ENCODE results near the gene VWCE. TPM values are rescaled to one million over a fixed set of nuclear protein-coding genes. Genes with fewer than 3 reads are reported as not detected.

Gene VWCE
- total RNA-seq, 6 experiments from 2014 or later: 2.3 to 37.1 (median 6.0) TPM

- ATAC-seq (peak; percentile 84 to 93 (median 87)), DNase-seq (peak; percentile 88 to 94 (median 90))
- Histone ChIP-seq H3K4me1 (peaks cover 0 to 31% (median 8%) of the 10 kb centered on the region in 4 donors), H3K9me3 (no peaks in the 10 kb centered on the region), H3K27me3 (no peaks in the 10 kb centered on the region), H3K27ac (peak overlapping the region; percentile 16 to 71 (median 26)), H3K4me3 (no peak overlapping the region), H3K36me3 (no peaks in the 10 kb centered on the region)
- WGBS (ENCODE audit: insufficient coverage, low coverage, low lambda C conversion rate, missing lambda C conversion rate): 0% methylated on average over 2 of the region's 6 CpGs
- TF ChIP-seq POLR2A (IDR thresholded peaks at IDR 0.05) (no peak), CTCF (IDR thresholded peaks at IDR 0.05) (no peak)
- intact Hi-C loops (cut with DNase I): loop anchor here in 1 of 2 donors (10.0 kb wide), 1 partner anchor 117 kb away; no protein-coding TSS in a partner anchor
These were observed 27.7 kb downstream of the VWCE start for GRCh38 chr11:61267437-61267841.

GRCh38 chr11:61266602-61267001 is 28.5 kb downstream of the VWCE start:
- Histone ChIP-seq H3K36me3 (no peaks in the 10 kb centered on the region), H3K27ac (peak overlapping the region; percentile 16 to 71 (median 26)), H3K4me3 (no peak overlapping the region), H3K27me3 (no peaks in the 10 kb centered on the region), H3K4me1 (peaks cover 0 to 31% (median 8%) of the 10 kb centered on the region in 4 donors), H3K9me3 (no peaks in the 10 kb centered on the region)
- TF ChIP-seq POLR2A (IDR thresholded peaks at IDR 0.05): no peak
- intact Hi-C loops (cut with DNase I): loop anchor here in 1 of 2 donors (10.0 kb wide), 1 partner anchor 118 kb away; no protein-coding TSS in a partner anchor
- ATAC-seq (no peak), DNase-seq (no peak)
- 77% methylated on average over 3 of the region's 4 CpGs for WGBS (ENCODE audit: insufficient coverage, low coverage, low lambda C conversion rate, missing lambda C conversion rate)

GRCh38 chr11:61265357-61265756 is 29.8 kb downstream of the VWCE start:
- Histone ChIP-seq H3K4me1 (peaks cover 0 to 31% (median 8%) of the 10 kb centered on the region in 4 donors), H3K27ac (peak overlapping the region; percentile 66 to 83 (median 76)), H3K36me3 (no peaks in the 10 kb centered on the region), H3K4me3 (no peak overlapping the region), H3K9me3 (no peaks in the 10 kb centered on the region), H3K27me3 (no peaks in the 10 kb centered on the region)
- WGBS (ENCODE audit: insufficient coverage, low coverage, low lambda C conversion rate, missing lambda C conversion rate): 28% methylated on average over 6 of the region's 14 CpGs
- TF ChIP-seq POLR2A (IDR thresholded peaks at IDR 0.05) (no peak), CTCF (IDR thresholded peaks at IDR 0.05) (no peak)
- intact Hi-C loops (cut with DNase I): loop anchor here in 1 of 2 donors (10.0 kb wide), 1 partner anchor 119 kb away; no protein-coding TSS in a partner anchor
- ATAC-seq: peak; percentile 67 to 83 (median 74)
- peak; percentile 76 to 91 (median 77) for DNase-seq

- no peaks in the 10 kb centered on the region for H3K36me3 ChIP-seq
- intact Hi-C loops (cut with DNase I): loop anchor here in 1 of 2 donors (10.0 kb wide), 1 partner anchor 120 kb away; no protein-coding TSS in a partner anchor
- no peaks in the 10 kb centered on the region for H3K27me3 ChIP-seq
- peak overlapping the region; percentile 66 to 83 (median 76) for H3K27ac ChIP-seq
- DNase-seq: peak; percentile 54 to 88 (median 85)
- no peaks in the 10 kb centered on the region for H3K9me3 ChIP-seq
- 50% methylated on average over 1 of the region's 14 CpGs for WGBS (ENCODE audit: insufficient coverage, low coverage, low lambda C conversion rate, missing lambda C conversion rate)
- TF ChIP-seq CTCF (IDR thresholded peaks at IDR 0.05) (peak in 1 of 4 donors; percentile 13), POLR2A (IDR thresholded peaks at IDR 0.05) (no peak)
- no peak overlapping the region for H3K4me3 ChIP-seq
- peaks cover 0 to 31% (median 8%) of the 10 kb centered on the region in 4 donors for H3K4me1 ChIP-seq
- ATAC-seq: peak; percentile 26 to 68 (median 57)
These were observed 30.3 kb downstream of the VWCE start for GRCh38 chr11:61264795-61265194.

GRCh38 chr11:61264371-61264770 is 30.7 kb downstream of the VWCE start:
- WGBS (ENCODE audit: insufficient coverage, low coverage, low lambda C conversion rate, missing lambda C conversion rate): 80% methylated on average over 1 of the region's 6 CpGs
- H3K27me3 ChIP-seq: no peaks in the 10 kb centered on the region
- H3K9me3 ChIP-seq: no peaks in the 10 kb centered on the region
- TF ChIP-seq POLR2A (IDR thresholded peaks at IDR 0.05) (no peak), CTCF (IDR thresholded peaks at IDR 0.05) (no peak)
- no peaks in the 10 kb centered on the region for H3K36me3 ChIP-seq
- intact Hi-C loops (cut with DNase I): loop anchor here in 1 of 2 donors (10.0 kb wide), 1 partner anchor 120 kb away; no protein-coding TSS in a partner anchor
- no peak overlapping the region for H3K4me3 ChIP-seq
- peak overlapping the region; percentile 66 to 83 (median 76) for H3K27ac ChIP-seq
- peaks cover 0 to 31% (median 8%) of the 10 kb centered on the region in 4 donors for H3K4me1 ChIP-seq
- DNase-seq (no peak), ATAC-seq (no peak)

All from right lobe of liver (tissue), 6 donors.